Activated CD4-positive, alpha-beta T cell treated with anti-CD3 and anti-CD28 coated beads, Interleukin-2, amount 10 ng/mL, durations not matched to agents 7 days and 5 days (primary cell): ENCODE measurements around the gene ZNF224. TPM values are rescaled to one million over a fixed set of nuclear protein-coding genes. Genes with fewer than 3 reads are reported as not detected.

ENCODE experiments used
- CTCF ChIA-PET: fragments of 350-600 bp; sonication (Branson Sonifier 250); formaldehyde crosslinking; loops from one replicate; lab custom pipeline; 2021; ENCODE audit warnings: antibody characterized with exemption; lab: Charles Lee
- POLR2A ChIA-PET: fragments of 350-600 bp; sonication (Branson Sonifier 250); formaldehyde crosslinking; loops from one replicate; lab custom pipeline; 2021; ENCODE audit warnings: antibody characterized with exemption; lab: Charles Lee
- DNase-seq: peaks from one replicate; pipeline ENCODE4 v3.0.0-alpha.2; 2020
- H3K27ac Mint-ChIP-seq: one replicate; pipeline ENCODE4 v1.8.0; 2021; ENCODE audit warnings: mild to moderate bottlenecking, moderate library complexity, mixed read lengths
- H3K27me3 Mint-ChIP-seq: one replicate; pipeline ENCODE4 v1.8.0; 2021; ENCODE audit warnings: mixed read lengths
- H3K36me3 Mint-ChIP-seq: one replicate; pipeline ENCODE4 v1.8.0; 2021; ENCODE audit warnings: low read depth, mixed read lengths
- H3K4me1 Mint-ChIP-seq: one replicate; pipeline ENCODE4 v1.8.0; 2021; ENCODE audit warnings: mixed read lengths
- H3K4me3 Mint-ChIP-seq: one replicate; pipeline ENCODE4 v1.8.0; 2021; ENCODE audit warnings: mild to moderate bottlenecking, moderate library complexity, mixed read lengths
- H3K9me3 Mint-ChIP-seq: one replicate; pipeline ENCODE4 v1.8.0; 2021; ENCODE audit warnings: mixed read lengths
- total RNA-seq, 2 experiments: library from RNA; stranded (reverse); gene quantifications; one replicate each; pipeline ENCODE4 v1.2.3, GENCODE V29; 2021

Gene ZNF224
- total RNA-seq, 2 experiments from 2014 or later: 33.4 to 36.5 TPM

DNA sequence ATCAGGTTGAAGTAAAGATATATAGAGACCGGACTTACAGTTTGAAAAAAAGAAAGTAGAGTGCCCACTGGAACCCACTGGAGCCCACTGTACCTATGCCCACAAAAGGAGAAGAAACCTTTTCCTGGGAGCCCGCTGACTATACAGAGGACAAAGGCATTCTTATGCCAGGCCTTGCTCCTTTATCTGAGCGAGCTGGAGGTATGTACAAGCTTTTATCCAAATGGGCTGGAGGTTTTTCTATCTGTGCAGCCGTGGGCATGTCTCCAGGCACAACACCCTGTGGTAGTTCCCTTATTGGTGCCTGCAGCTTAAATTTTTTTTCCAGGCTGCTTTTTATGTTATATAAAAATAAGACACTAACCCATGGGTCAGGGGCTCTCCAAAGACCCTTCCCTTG, 55.6 kb downstream of the ZNF224 start:
- no peaks in the 10 kb centered on the region for H3K4me1 Mint-ChIP-seq

DNA sequence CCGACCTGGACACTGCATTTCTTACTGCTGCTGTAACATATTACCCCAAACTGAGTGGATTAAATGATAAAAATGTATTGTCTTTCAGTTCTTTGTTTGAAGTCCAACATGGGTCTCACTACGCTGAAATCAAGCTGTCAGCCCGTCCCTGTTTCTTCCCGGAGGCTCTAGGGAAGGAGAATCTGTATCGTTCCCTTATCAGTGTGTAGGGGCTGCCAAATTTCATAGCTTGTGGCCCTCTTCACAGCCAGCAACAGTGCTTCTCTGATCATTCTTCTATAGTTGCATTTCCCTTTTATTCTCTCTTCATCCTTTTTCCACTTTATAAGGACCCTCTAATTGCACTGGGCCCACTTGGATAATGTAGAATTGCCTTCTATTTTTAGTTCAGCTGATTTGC, 57.3 kb downstream of the ZNF224 start:
- CTCF ChIA-PET: no interaction called here
- no peak for DNase-seq
- POLR2A ChIA-PET: no interaction called here

More for the DNA sequence above, 55.6 kb downstream of the ZNF224 start:
- POLR2A ChIA-PET: no interaction called here
- Mint-ChIP-seq H3K36me3 (peaks cover 87% of the 10 kb centered on the region), H3K27ac (no peak overlapping the region), H3K27me3 (no peaks in the 10 kb centered on the region), H3K9me3 (peaks cover 27% of the 10 kb centered on the region), H3K4me3 (no peak overlapping the region)
- CTCF ChIA-PET: interaction anchor here (0.6 to 1.0 kb wide), 2 partner anchors 15 to 165 kb away, joined by 3 read pairs; partner anchors contain the start of gene ZNF226
- DNase-seq: no peak

DNA sequence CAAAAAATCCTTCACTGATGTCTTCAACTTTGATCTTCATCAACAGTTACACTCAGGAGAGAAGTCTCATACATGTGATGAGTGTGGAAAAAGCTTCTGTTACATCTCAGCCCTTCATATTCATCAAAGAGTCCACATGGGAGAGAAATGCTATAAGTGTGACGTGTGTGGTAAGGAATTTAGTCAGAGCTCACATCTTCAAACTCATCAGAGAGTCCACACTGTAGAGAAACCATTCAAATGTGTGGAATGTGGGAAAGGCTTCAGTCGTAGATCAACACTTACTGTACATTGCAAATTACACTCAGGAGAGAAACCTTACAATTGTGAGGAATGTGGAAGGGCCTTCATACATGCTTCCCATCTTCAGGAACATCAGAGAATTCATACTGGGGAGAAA, 62.3 kb downstream of the ZNF224 start:
- peaks cover 49% of the 10 kb centered on the region for H3K9me3 Mint-ChIP-seq
- H3K4me3 Mint-ChIP-seq: no peak overlapping the region
- H3K27me3 Mint-ChIP-seq: no peaks in the 10 kb centered on the region
- H3K36me3 Mint-ChIP-seq: peaks cover 61% of the 10 kb centered on the region
- ChIA-PET POLR2A (no interaction called here), CTCF (interaction anchor here (0.6 kb wide), 1 partner anchor 671 kb away, joined by 7 read pairs; no protein-coding TSS in a partner anchor)
- no peaks in the 10 kb centered on the region for H3K4me1 Mint-ChIP-seq
- H3K27ac Mint-ChIP-seq: no peak overlapping the region
- no peak for DNase-seq

More for the DNA sequence above, 57.3 kb downstream of the ZNF224 start:
- Mint-ChIP-seq H3K4me1 (no peaks in the 10 kb centered on the region), H3K4me3 (no peak overlapping the region), H3K27me3 (no peaks in the 10 kb centered on the region), H3K9me3 (peaks cover 33% of the 10 kb centered on the region), H3K36me3 (peaks cover 79% of the 10 kb centered on the region), H3K27ac (no peak overlapping the region)

Other genes starting within 250 kb of the ZNF224 start
- 1 to 10 TPM in 1 of 2 experiments, under 1 TPM in 1; 0.98 to 1.3 TPM for gene ZNF404, start 210.4 kb upstream of the ZNF224 start, total RNA-seq
- gene ZNF45, start 159.1 kb upstream of the ZNF224 start, total RNA-seq: 10 to 100 TPM; 17.0 to 17.1 TPM
- 1 to 10 TPM in 1 of 2 experiments, under 1 TPM in 1; 0.99 to 1.0 TPM for gene ZNF221, start 143.1 kb upstream of the ZNF224 start, total RNA-seq
- gene ZNF155, start 110.2 kb upstream of the ZNF224 start, total RNA-seq: 1 to 10 TPM; 6.3 to 6.6 TPM
- 1 to 10 TPM; 4.5 to 5.5 TPM for gene ZNF230, start 91.4 kb upstream of the ZNF224 start, total RNA-seq
- gene ZNF222, start 69.0 kb upstream of the ZNF224 start, total RNA-seq: 1 to 10 TPM; 2.8 to 3.7 TPM
- under 1 TPM in 1 of 2 experiments, not detected in 1; 0.25 TPM for gene ZNF223, start 42.3 kb upstream of the ZNF224 start, total RNA-seq
- 1 to 10 TPM; 2.1 to 2.2 TPM for gene ZNF284, start 22.2 kb upstream of the ZNF224 start, total RNA-seq
- 1 to 10 TPM; 2.4 to 3.7 TPM for gene ZNF225, start 19.0 kb downstream of the ZNF224 start, total RNA-seq
- 10 to 100 TPM; 12.1 to 12.9 TPM for gene ZNF234, start 47.2 kb downstream of the ZNF224 start, total RNA-seq
- gene ZNF226, start 70.7 kb downstream of the ZNF224 start, total RNA-seq: 10 to 100 TPM; 18.4 to 20.4 TPM
- gene ZNF227, start 118.2 kb downstream of the ZNF224 start, total RNA-seq: 10 to 100 TPM; 29.8 to 30.7 TPM
- gene ZNF233, start 165.5 kb downstream of the ZNF224 start, total RNA-seq: under 1 TPM; 0.69 to 0.85 TPM
- gene ZNF235, start 210.7 kb downstream of the ZNF224 start, total RNA-seq: 1 to 10 TPM; 4.9 to 5.5 TPM